Measurements from ENCODE around the gene CALU.

CALU gene

DNA sequence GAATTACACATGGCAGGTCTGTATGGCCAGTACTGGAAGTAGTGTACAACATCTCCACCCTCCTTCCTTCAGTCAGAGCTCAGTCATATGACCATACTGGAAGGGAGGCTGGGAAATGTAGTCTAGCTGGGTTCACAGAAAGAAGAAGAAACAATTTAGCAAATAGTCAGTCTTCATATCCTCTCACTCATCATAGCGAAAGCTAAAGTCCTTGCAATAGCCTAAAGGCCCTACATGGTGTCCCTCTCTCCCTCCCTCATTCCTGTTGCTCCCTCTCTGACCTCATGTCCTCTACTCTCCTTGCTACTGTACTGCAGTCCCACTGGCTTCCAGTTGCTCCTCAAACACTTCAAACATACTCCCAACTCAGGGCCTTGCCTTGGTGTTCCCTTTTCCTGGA lies 4.3 kb upstream of the CALU start:
- Histone ChIP-seq H3K27ac (ENCODE audit: insufficient read depth, low read length, poor library complexity, severe bottlenecking) (no peak overlapping the region), H3K4me3 (ENCODE audit: insufficient read depth, low read depth, low read length, poor library complexity, severe bottlenecking) (no peak overlapping the region), H3K4me1 (ENCODE audit: control insufficient read depth, insufficient read depth, low read length, poor library complexity, severe bottlenecking) (peaks cover 7% of the 10 kb centered on the region), H3K9me3 (ENCODE audit: control insufficient read depth, low read length) (no peaks in the 10 kb centered on the region), H3K36me3 (ENCODE audit: control insufficient read depth, insufficient read depth, low read length) (no peaks in the 10 kb centered on the region), H3K27me3 (replicated peaks; ENCODE audit: control insufficient read depth, insufficient read depth, low read length, poor library complexity, severe bottlenecking) (no peaks in the 10 kb centered on the region)
- no peak for DNase-seq

DNA sequence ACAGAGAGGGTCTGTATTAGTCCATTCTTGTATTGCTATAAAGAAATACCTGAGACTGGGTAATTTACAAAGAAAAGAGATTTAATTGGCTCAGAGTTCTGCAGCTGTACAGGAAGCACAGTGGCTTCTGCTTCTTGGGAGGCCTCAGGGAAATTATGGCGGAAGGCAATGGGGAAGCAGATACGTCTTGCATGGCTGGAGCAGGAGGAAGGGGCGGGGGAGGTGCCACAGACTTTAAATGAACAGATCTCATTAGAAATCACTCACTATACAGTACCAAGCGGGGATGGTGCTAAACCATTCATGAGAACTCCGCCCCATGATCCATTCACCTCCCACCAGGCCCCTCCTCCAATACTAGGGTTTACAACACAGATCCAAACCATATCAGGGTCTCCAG lies 3.7 kb upstream of the CALU start:
- peaks cover 10% of the 10 kb centered on the region for H3K4me1 ChIP-seq (ENCODE audit: control insufficient read depth, insufficient read depth, low read length, poor library complexity, severe bottlenecking)
- DNase-seq, result no peak
- no peaks in the 10 kb centered on the region for H3K9me3 ChIP-seq (ENCODE audit: control insufficient read depth, low read length)
- no peak overlapping the region for H3K27ac ChIP-seq (ENCODE audit: insufficient read depth, low read length, poor library complexity, severe bottlenecking)
- H3K4me3 ChIP-seq (ENCODE audit: insufficient read depth, low read depth, low read length, poor library complexity, severe bottlenecking), result no peak overlapping the region
- no peaks in the 10 kb centered on the region for H3K27me3 ChIP-seq (replicated peaks; ENCODE audit: control insufficient read depth, insufficient read depth, low read length, poor library complexity, severe bottlenecking)
- H3K36me3 ChIP-seq (ENCODE audit: control insufficient read depth, insufficient read depth, low read length), result no peaks in the 10 kb centered on the region

DNA sequence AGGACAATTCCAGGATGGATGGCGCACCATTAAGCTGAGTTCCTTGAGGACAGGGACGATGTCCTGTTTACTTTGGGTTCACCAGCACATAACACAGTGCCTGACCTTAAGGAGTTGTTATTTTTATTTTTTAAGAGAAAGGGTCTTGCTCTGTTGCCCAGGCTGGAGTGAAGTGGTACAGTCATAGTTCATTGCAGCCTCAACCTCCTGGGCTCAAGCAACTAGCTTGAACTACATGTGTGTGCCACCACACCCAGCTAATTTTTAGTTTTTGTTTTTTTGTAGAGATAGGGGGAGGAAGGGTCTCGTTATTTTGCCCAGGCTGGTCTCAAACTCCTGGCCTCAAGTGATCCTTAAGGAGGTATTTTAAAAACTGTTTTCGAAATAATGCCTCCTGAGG lies 1.7 kb upstream of the CALU start:
- Histone ChIP-seq H3K27ac (ENCODE audit: insufficient read depth, low read length, poor library complexity, severe bottlenecking) (no peak overlapping the region), H3K36me3 (ENCODE audit: control insufficient read depth, insufficient read depth, low read length) (no peaks in the 10 kb centered on the region), H3K27me3 (replicated peaks; ENCODE audit: control insufficient read depth, insufficient read depth, low read length, poor library complexity, severe bottlenecking) (no peaks in the 10 kb centered on the region), H3K9me3 (ENCODE audit: control insufficient read depth, low read length) (no peaks in the 10 kb centered on the region), H3K4me1 (ENCODE audit: control insufficient read depth, insufficient read depth, low read length, poor library complexity, severe bottlenecking) (peaks cover 14% of the 10 kb centered on the region), H3K4me3 (ENCODE audit: insufficient read depth, low read depth, low read length, poor library complexity, severe bottlenecking) (no peak overlapping the region)
- DNase-seq, result no peak

DNA sequence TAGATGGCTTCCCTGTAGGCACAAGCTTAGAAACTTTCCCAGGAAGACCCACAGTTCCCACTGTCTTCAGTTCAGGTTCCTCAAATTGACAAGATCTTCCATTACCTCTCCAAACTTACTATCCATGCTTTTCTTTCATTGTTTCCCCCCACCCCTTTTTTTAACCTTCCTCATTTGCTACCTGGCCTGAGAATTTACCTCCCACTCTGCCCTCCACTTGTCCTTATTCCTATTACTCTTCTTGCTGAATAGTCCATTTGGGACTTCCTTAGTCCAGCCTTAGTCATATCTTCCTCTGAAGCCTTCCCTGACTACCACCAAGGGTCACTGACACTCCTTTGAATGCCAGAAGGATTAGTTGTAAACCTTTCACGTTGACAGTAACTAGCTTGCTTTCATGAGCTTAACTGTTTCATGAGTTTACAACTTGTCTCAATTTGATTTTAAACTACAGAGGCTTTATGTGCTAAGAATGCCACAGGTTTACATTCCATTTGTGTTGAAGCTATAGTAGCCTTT lies 1.2 kb upstream of the CALU start:
- no peaks in the 10 kb centered on the region for H3K36me3 ChIP-seq (ENCODE audit: control insufficient read depth, insufficient read depth, low read length)
- no peaks in the 10 kb centered on the region for H3K9me3 ChIP-seq (ENCODE audit: control insufficient read depth, low read length)
- no peaks in the 10 kb centered on the region for H3K27me3 ChIP-seq (replicated peaks; ENCODE audit: control insufficient read depth, insufficient read depth, low read length, poor library complexity, severe bottlenecking)
- H3K27ac ChIP-seq (ENCODE audit: insufficient read depth, low read length, poor library complexity, severe bottlenecking), result no peak overlapping the region
- H3K4me1 ChIP-seq (ENCODE audit: control insufficient read depth, insufficient read depth, low read length, poor library complexity, severe bottlenecking), result peaks cover 14% of the 10 kb centered on the region
- no peak overlapping the region for H3K4me3 ChIP-seq (ENCODE audit: insufficient read depth, low read depth, low read length, poor library complexity, severe bottlenecking)
- no peak for DNase-seq

DNA sequence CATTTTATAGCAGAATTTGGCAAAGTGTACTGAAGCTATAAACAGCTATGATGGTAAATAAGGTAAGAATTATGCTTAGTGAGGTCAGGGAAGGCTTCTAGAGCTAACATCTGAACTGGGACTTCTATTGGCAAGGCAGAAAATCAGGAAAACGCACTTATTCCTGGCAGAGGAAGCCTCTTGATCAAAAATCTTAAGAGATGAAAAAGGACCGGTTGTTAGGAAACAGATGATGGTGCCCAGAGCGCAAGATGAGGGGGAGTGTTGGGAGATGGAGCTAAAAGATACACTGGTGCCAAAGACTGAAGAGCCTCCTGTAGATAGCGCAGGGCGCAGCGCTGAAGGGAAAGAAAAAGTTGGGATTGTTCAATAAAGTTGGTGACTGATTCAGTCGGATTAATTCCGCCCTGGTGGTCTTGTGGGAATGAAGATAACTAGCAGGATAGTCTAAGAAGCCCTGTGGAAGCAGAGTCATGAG lies 550 bp upstream of the CALU start:
- Histone ChIP-seq H3K27ac (ENCODE audit: insufficient read depth, low read length, poor library complexity, severe bottlenecking) (peak overlapping the region; percentile 69), H3K36me3 (ENCODE audit: control insufficient read depth, insufficient read depth, low read length) (no peaks in the 10 kb centered on the region), H3K9me3 (ENCODE audit: control insufficient read depth, low read length) (no peaks in the 10 kb centered on the region), H3K4me3 (ENCODE audit: insufficient read depth, low read depth, low read length, poor library complexity, severe bottlenecking) (peak overlapping the region; percentile 97), H3K4me1 (ENCODE audit: control insufficient read depth, insufficient read depth, low read length, poor library complexity, severe bottlenecking) (peaks cover 14% of the 10 kb centered on the region), H3K27me3 (replicated peaks; ENCODE audit: control insufficient read depth, insufficient read depth, low read length, poor library complexity, severe bottlenecking) (no peaks in the 10 kb centered on the region)
- no peak for DNase-seq

DNA sequence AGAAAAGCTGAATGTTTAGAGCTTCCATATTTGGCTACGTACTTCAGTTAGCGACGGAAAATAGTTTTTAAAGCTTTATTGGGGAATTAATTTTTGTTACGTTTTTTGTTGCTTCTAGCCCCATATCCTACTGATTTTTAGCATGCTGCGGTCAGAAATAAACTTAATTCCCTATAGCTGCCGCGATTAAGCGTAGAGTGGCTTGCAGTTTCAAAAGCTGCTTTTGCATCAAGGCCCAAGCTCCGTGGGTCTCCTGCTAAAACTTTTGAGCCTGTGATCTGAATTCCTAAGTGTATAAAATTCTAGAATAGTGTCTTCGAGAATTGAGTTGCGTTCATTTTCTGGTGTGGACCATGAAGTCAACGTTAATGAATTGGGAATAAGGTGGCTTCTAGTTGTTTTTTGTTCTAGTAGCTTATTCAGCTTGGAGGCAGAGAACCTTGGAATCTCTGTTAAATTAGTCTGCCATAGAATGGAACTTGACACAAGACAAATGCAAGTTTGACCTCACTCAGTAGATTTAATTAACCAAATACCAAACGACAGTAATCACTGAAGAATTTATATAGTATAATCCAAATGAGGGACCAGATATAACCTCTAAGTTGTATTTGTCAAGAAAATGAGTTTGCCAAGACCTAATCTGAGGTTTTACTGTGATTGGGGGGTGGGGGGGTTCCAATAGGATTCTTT lies 977 bp downstream of the CALU start:
- Histone ChIP-seq H3K4me3 (ENCODE audit: insufficient read depth, low read depth, low read length, poor library complexity, severe bottlenecking) (peak overlapping the region; percentile 97), H3K36me3 (ENCODE audit: control insufficient read depth, insufficient read depth, low read length) (no peaks in the 10 kb centered on the region), H3K27me3 (replicated peaks; ENCODE audit: control insufficient read depth, insufficient read depth, low read length, poor library complexity, severe bottlenecking) (no peaks in the 10 kb centered on the region), H3K9me3 (ENCODE audit: control insufficient read depth, low read length) (no peaks in the 10 kb centered on the region), H3K27ac (ENCODE audit: insufficient read depth, low read length, poor library complexity, severe bottlenecking) (peak overlapping the region; percentile 81), H3K4me1 (ENCODE audit: control insufficient read depth, insufficient read depth, low read length, poor library complexity, severe bottlenecking) (peaks cover 14% of the 10 kb centered on the region)
- DNase-seq, result no peak

DNA sequence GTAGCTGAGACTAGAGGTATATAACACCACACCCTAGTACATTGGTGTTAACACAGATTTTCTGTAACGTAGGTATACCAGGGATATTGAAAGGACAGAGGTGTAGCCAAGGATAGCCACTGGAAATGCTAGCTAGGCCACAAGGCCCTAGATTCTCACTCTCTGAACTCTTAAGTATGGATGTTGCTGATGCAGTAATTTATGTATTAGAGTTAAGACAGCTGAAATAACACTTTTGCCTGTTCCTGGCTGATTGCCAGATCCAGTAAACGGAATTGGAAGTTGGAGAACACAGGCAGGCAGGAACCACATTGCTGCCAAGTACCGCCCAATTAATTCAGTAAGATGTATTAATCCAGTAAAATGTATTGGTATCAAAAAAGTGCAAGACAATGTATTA lies 1.8 kb downstream of the CALU start:
- Histone ChIP-seq H3K4me1 (ENCODE audit: control insufficient read depth, insufficient read depth, low read length, poor library complexity, severe bottlenecking) (peaks cover 14% of the 10 kb centered on the region), H3K27ac (ENCODE audit: insufficient read depth, low read length, poor library complexity, severe bottlenecking) (no peak overlapping the region), H3K9me3 (ENCODE audit: control insufficient read depth, low read length) (no peaks in the 10 kb centered on the region), H3K27me3 (replicated peaks; ENCODE audit: control insufficient read depth, insufficient read depth, low read length, poor library complexity, severe bottlenecking) (no peaks in the 10 kb centered on the region), H3K36me3 (ENCODE audit: control insufficient read depth, insufficient read depth, low read length) (no peaks in the 10 kb centered on the region), H3K4me3 (ENCODE audit: insufficient read depth, low read depth, low read length, poor library complexity, severe bottlenecking) (no peak overlapping the region)
- DNase-seq, result no peak

DNA sequence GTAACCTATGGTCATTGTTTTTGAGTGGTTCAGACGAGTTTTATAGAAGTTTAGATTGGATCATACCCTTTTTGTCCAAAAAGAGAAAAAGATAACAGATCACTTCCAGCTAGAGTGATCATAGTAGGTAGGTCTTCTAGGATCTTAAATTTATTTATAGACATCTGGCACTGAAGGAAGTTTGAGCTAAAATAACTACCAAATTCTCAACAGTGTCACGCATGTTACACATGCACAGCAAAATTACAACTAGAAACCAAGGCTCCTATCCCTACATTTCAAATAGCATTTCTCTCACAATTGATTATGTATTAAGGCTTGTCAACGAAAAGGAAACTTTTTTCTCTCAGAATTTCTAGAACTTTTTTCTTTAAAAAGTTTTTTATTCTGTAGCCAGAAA lies 2.3 kb downstream of the CALU start:
- H3K4me3 ChIP-seq (ENCODE audit: insufficient read depth, low read depth, low read length, poor library complexity, severe bottlenecking), result no peak overlapping the region
- H3K36me3 ChIP-seq (ENCODE audit: control insufficient read depth, insufficient read depth, low read length), result no peaks in the 10 kb centered on the region
- H3K27me3 ChIP-seq (replicated peaks; ENCODE audit: control insufficient read depth, insufficient read depth, low read length, poor library complexity, severe bottlenecking), result no peaks in the 10 kb centered on the region
- no peak for DNase-seq
- H3K4me1 ChIP-seq (ENCODE audit: control insufficient read depth, insufficient read depth, low read length, poor library complexity, severe bottlenecking), result peaks cover 14% of the 10 kb centered on the region
- no peak overlapping the region for H3K27ac ChIP-seq (ENCODE audit: insufficient read depth, low read length, poor library complexity, severe bottlenecking)
- no peaks in the 10 kb centered on the region for H3K9me3 ChIP-seq (ENCODE audit: control insufficient read depth, low read length)

DNA sequence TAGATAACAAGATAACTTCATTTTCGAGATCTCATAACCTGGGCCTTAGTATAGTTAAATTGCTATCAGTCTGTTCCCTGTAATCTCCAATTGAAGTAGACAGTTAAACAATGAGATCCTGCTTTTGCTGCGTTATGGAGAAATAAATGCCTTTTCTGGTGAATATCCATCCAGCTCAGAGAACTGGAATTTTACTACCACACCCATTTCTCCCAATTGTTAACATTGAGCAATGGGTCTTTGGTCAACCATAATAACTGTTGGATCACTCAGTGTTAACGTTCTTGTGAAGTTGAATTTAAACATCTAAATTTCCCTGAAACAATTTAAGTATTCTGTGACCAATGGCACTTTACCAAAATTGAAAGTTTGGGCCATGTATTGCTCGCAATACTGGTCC lies 3.0 kb downstream of the CALU start:
- Histone ChIP-seq H3K4me3 (ENCODE audit: insufficient read depth, low read depth, low read length, poor library complexity, severe bottlenecking) (no peak overlapping the region), H3K4me1 (ENCODE audit: control insufficient read depth, insufficient read depth, low read length, poor library complexity, severe bottlenecking) (peaks cover 14% of the 10 kb centered on the region), H3K9me3 (ENCODE audit: control insufficient read depth, low read length) (no peaks in the 10 kb centered on the region), H3K36me3 (ENCODE audit: control insufficient read depth, insufficient read depth, low read length) (no peaks in the 10 kb centered on the region), H3K27ac (ENCODE audit: insufficient read depth, low read length, poor library complexity, severe bottlenecking) (no peak overlapping the region), H3K27me3 (replicated peaks; ENCODE audit: control insufficient read depth, insufficient read depth, low read length, poor library complexity, severe bottlenecking) (no peaks in the 10 kb centered on the region)
- DNase-seq, result no peak

DNA sequence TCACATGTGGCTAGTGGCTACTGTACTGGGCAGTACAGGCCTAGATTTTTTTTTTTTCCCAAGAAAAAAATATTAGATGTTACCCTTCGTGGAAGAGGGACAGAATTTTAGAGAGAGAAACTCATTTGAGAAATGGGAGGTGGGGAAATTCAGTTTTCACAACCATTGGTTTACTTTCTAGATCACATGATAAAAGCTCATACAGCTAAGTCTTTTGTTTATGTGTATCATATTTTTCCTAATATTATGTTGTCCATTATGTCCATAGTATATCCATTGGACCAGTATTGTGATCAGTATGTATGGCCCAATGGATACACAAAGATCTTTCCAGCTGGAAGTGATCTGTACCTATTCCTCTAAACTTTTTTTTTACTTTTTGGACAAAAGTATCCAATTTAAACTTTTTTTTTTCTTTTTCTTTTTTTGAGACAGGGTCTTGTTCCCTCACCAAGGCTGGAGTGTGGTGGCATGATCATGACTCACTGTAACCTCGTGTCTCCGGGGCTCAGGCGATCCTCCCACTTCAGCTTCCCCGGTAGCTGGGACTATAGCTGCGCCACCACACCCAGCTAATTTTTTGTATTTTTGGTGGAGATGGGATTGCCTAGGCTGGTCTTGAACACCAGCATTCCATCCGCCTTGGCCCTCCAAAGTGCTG lies 4.1 kb downstream of the CALU start:
- no peak for DNase-seq
- no peak overlapping the region for H3K4me3 ChIP-seq (ENCODE audit: insufficient read depth, low read depth, low read length, poor library complexity, severe bottlenecking)

More for the DNA sequence above, 4.1 kb downstream of the CALU start:
- no peaks in the 10 kb centered on the region for H3K27me3 ChIP-seq (replicated peaks; ENCODE audit: control insufficient read depth, insufficient read depth, low read length, poor library complexity, severe bottlenecking)
- no peak overlapping the region for H3K27ac ChIP-seq (ENCODE audit: insufficient read depth, low read length, poor library complexity, severe bottlenecking)
- H3K4me1 ChIP-seq (ENCODE audit: control insufficient read depth, insufficient read depth, low read length, poor library complexity, severe bottlenecking), result peaks cover 12% of the 10 kb centered on the region
- H3K36me3 ChIP-seq (ENCODE audit: control insufficient read depth, insufficient read depth, low read length), result peaks cover 10% of the 10 kb centered on the region
- H3K9me3 ChIP-seq (ENCODE audit: control insufficient read depth, low read length), result no peaks in the 10 kb centered on the region

All from effector memory CD4-positive, alpha-beta T cell (primary cell).